GM18867 (cell line): ENCODE results near the gene LARP1B.
"Not testable (repeated sequence)": the region's sequence is repeated elsewhere in the genome, so short reads cannot be mapped to it uniquely, and the experiment has no call there.

Source experiments
- ATAC-seq: cut with Tn5 transposase; IDR thresholded peaks from one replicate; pipeline ENCODE4 v1.9.1; 2021; ENCODE audit warnings: mild to moderate bottlenecking, moderate library complexity; ENCODE audit not compliant: unreplicated experiment

The LARP1B gene

DNA sequence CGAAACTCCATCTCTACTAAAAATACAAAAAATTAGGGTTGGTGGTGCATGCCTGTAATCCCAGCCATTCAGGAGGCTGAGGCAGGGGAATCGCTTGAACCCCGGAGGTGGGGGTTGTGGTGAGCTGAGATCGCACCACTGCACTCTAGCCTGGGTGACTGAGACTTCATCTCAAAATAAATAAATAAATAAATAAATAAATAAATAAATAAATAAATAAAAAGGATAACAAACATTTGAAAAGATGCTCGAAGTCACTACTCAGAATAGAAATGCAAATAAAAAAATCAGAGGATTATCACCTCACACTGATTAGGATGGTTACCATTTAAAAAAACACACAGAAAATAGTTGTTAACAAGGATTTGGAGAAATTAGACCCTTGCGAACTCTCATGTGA lies 73.8 kb downstream of the LARP1B start:
- no peak for ATAC-seq

DNA sequence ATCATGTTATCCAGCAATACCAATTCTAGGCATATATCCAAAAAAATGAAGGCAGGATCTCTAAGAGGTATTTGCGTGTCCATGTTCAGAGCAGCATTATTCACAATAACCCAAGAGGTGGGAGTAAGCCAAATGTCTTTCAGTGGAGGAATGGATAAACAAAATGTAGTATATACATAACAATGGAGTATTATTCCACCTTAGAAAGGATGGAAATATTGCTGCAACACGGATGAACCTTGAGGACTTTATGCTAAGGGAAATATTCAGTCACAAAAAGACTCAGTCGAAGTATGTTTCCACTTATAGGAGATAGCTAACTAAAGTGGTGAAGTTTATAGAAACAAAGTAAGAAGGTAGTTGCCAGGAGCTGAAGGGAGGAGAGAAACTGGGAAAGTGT lies 74.3 kb downstream of the LARP1B start:
- ATAC-seq = no peak

DNA sequence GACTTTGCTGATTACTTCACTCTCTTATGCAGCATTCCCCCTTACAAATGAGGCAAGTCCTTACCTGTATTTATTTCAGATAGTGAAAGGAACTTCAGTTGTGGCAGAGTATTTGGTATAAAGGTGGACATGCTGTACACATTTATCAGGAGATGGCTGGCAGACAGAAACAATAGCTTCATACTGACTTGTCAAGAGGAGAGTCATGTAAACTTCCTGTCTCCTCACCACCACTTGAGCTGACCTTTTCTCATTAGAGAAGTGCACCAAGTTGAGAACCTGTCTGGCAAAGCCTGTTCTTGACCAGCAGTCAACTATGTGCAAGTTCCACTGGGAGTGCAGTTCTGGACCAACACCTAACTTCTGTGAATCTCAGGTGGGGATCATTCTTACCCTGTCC lies 80.8 kb downstream of the LARP1B start:
- no peak for ATAC-seq

DNA sequence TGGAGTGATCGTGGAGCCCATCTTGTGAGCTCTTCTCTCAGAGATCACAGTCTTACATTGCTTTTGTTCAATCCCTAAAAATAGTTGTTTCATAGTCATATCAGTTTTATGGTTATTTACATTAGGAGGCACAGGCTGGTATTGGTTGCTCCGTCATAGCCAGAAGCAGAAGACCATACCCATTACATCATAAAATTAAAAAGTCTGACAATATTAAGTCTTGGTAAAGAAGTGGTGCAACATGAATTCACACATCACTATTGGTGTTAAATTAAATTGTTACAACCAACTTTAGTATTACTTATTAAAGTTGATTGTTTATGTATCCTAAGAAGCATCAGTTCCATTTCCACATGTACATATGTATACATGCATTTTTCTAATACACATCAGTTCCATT lies 84.6 kb downstream of the LARP1B start:
- ATAC-seq = no peak

DNA sequence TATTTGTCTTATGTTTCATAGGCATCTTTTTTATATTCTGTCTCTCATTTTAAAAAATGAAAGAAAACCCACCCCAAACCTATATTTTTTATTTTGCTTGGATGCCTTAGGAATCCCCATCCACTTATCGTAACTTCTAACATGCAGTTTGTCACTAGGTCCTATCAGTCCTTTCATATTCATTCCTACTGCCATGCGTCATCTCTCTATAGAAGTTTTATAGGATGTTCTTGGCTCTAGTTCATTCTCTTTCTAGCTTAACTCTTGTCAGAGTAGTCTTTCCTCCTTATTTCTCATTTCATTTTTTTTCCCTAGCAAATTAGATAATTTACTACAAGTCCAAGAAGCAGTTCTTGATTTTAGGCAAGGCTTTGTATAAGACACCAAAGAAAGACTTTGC lies 92.7 kb downstream of the LARP1B start:
- ATAC-seq = no peak

DNA sequence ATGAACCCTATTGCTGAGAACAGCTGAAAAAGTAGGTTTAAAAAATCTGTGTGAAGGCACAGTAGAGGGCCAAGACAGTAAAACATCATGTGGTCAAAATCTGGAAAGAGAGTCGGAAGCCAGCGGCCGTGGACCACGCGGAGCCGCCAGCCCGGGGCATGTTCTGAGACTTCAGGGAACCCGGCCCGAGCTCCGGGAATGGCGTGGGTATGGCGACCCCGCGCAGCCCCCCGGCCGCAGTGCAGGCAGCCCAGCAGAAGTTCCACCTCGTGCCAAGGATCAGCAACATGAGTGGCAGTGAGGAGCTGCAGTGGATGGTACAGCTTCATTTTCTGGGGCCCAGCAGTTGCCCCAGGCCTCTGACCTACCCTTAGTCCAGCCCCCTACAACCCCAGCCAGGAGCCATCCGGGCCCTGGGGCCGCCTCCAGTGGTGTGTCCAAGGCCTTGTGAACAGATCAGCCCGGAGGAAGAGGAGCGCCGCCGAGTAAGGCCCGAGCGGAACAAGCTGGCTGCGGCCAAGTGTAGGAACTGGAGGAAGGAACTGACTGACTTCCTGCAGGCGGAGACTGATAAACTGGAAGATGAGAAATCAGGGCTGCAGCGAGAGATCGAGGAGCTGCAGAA lies 94.2 kb downstream of the LARP1B start:
- no peak for ATAC-seq

DNA sequence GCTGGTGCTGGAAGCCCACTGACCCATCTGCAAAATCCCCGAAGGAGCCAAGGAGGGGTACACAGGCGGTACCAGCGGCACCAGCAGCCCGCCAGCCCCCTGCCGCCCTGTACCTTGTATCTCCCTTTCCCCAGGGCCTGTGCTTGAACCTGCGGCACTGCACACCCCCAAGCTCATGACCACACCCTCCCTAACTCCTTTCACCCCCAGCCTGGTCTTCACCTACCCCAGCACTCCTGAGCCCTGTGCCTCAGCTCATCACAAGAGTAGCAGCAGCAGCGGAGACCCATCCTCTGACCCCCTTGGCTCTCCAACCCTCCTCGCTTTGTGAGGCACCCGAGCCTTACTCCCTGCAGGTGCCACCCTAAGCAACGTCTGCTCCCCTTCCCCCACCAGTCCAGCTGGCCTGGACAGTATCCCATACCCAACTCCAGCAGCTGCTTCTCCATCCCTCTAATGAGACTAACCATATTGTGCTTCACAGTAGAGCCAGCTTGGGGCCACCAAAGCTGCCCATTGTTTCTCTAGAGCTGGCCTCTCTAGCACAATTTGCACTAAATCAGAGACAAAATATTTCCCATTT lies 94.9 kb downstream of the LARP1B start:
- ATAC-seq = no peak

DNA sequence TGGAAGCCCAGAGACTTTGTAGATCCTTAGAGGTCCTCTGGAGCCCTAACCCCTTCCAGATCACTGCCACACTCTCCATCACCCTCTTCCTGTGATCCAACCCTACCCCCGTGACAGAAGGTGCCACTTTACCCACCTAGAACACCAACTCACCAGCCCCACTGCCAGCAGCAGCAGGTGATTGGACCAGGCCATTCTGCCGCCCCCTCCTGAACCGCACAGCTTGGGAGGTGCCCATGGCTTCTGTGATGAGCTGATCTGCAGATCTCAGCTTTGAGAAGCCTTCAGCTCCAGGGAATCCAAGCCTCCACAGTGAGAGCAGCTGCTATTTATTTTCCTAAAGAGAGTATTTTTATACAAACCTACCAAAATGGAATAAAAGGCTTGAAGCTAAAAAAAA lies 95.4 kb downstream of the LARP1B start:
- not testable (repeated sequence) for ATAC-seq

DNA sequence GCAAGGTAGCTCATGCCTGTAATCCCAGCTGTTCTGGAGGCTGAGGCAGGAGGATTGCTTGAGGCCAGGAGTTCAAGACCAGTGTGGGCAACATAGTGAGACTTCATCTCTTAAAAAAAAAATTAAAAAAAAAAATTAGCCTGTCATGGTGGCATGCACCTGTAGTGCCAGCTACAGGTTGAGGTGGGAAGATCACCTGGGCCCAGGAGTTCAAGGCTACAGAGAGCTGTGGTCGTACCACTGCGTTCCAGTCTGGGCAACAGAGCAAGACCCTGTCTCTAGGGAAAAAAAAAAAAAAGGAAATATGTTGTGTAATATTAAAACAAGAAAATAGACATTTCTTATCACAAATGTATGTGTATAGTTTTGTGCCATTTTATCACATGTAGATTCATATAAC lies 97.8 kb downstream of the LARP1B start:
- ATAC-seq = no peak

DNA sequence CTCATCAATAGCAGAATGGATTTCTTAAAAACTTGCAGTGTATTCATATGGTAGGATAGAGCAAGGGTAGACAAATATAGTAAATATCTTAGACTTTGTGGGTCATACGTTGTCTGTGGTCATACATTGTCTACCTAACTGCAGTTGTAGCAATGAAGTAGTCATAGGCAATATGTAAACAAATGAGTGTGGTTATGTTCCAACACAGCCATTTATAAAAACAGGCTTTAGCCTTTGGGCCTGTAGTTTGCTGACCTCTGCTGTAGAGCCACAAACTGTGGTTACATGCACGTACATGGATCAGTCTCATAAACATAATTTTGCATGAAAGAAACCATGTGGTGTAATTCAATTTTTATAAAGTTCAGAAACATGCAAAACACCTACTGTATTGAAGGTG lies 98.9 kb downstream of the LARP1B start:
- ATAC-seq = no peak

DNA sequence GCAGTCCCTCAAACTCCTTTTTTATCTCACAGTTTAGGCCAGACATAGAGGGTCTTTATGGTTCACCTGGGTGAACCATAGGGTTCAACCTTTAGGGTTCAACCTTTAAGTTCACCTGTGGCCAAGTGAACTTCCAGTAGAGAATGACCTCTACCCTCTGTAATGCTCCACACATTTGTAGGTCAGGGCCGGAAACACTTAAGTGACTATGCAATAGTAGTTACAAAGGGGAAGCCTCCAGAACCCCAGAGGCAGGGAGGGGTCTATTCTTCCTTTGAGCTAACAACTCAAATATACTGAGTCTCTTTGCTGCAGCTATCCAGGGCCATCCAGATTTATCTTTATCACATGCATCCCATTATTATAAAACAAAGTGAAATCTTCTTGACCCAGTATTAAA lies 100.0 kb downstream of the LARP1B start:
- no peak for ATAC-seq

DNA sequence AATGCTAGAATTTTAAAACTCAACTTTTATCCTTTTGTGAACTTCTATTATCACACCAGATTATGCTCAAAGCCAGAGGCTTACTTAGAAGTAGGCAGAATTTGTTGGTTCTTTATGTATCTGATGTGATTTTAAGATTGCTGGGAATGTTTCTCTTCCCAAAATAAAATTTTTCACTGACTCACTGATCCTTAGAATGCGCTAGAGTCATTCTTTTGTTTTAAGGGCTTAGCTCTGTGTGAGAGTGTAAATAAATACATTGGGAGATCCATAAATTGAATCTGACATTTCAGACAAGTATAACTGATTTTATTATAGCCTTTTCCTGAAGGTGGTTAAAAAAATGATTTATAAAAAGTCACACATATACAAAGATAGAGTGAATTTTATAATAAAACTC lies 101.3 kb downstream of the LARP1B start:
- ATAC-seq = no peak

DNA sequence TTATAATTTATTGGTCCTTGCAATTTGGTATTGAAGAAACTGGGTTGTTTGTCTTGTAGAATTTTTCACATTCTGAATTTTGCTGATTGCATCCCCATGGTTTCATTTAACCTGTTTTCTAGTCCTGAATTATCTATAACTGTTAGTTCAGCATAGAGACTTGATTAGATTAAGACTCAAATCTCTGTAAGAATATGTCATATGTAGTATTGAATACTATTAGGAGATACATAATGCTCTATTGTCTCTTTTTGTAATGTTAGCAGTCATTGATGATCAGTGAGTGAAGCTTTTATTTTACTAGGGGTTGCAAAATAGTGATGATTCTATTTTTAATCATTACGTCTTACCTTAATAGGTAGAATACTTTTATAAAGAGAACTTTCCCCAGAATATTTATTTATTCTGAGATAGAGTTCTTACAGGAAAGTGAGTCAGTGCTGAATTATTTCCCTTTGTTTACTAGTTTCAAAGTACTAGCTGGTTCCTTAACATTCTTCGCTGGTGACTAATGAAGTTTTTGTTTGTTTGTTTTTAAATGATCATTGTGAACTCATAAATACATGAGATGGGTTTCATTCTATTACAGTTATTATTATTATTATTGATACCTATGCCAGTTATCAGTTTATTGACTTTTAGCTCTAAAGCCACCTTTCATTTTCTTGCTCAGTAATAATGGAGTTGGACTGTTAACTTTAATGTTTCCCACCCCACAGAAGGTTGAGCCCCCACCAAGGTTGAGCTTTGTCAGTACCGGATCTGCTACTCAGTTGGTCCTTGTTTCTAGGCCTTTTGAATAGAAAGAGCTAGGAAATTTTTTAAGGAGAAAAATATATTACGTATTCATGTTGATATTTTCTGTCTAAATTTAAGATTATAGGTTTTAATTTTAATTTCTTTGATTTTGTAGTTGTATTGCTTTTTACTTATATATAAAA lies 102.3 kb downstream of the LARP1B start:
- no peak for ATAC-seq

DNA sequence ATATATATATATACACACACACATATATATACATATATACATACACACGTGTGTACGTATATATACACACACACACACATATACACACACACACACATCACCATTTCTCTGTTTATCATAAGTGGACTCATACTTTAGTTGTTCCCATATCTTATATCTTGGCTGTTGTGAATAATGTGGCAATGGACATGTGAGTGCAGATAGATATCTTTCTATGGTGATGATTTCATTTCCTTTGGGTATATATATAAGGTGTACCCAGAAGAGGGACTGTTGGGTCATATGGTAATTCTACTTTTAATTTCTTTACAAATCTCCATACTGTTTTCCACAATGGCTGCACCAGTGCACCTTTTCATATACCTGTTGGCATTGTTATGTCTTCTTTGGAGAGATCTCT lies 105.9 kb downstream of the LARP1B start:
- ATAC-seq = no peak

DNA sequence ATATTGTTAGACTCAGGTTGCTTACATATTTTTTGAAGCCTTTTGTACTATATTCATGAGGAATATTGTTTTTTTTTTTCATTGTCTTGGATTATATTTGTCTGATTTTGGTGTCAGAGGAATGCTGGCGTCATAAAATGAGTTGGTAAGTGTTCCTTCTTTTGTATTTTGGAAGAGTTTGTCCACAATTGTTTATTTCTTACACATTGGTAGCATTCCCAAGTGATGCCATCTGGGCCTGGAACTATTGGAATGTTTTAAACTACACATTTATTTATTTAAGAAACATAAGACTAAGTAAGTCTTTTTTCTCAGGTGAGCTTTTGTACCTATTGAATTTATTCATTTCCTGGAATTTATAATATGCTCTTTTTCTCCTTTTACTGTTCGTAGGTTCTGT lies 107.6 kb downstream of the LARP1B start:
- ATAC-seq = no peak

DNA sequence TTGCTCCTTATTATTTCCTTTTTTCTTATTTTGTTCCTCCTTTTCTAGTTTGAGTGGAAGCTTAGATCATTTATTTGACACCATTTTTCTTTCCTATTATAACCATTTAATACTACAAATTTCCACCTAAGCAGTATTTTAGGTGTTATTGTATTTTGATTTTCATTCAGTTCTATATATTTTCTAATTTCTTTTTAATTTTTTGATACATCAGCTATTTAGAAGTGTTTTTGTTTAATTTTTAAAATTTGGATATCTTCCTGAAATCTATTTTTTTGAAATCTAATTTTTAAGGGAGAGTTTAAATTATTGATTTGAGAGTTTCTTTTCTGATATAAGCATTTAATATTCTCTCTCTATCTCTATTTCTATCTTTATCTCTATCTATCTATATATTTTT lies 108.1 kb downstream of the LARP1B start:
- ATAC-seq = no peak

DNA sequence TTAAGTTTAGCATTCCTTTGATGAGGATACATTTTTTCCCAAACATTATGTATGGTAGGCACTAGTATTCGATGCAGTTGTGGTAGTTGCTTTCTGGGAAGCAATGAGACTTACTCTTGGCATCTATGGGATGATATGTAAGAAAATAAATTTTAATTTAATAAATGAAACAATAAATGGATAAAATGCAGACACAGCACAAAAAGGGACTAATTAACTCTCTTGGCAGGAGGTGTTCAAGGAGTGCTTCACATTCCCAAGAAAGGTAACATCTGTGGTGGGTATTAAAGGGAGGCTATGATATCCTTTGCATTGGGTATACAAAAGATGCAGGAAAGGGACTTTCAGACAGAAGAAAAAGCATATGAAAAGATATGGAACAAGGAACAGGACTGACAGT lies 115.5 kb downstream of the LARP1B start:
- no peak for ATAC-seq

DNA sequence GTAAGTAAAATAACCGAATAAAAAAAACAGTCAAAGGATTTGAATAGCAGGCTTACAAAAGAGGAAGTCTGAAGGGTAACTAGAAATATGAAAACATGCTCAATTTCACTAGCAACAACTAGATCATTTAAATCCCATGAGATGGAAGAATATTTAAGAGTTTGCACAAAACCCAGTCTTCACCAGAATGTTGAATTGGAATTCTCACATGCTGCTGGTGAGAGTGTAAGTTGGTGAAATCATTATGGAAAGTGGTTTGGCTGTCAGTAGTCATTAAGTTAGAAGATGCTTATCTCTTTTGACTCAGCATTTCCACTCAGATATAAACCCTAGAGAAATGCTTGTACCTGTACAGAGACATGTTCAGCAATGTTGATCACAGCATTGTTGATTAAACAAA lies 116.4 kb downstream of the LARP1B start:
- ATAC-seq = peak; percentile 55

DNA sequence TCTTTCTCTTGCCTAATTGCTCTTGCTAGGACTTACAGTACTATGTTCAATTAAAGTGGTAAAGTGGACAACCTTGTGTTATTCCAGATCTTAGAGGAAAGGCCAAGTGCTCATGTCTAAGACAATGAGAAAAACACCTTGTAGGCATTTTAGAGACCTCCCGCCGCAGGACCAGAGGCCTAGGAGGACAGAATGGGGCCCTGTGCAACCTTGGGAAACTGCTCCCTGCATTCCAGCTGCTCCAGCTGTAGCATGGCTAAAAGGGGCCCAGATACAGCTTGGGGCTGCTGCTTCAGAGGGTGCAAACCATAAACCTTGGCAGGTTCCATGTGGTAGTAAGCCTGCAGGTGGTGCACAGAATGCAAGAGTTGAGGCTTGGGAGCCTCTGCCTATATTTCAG lies 125.5 kb downstream of the LARP1B start:
- no peak for ATAC-seq

DNA sequence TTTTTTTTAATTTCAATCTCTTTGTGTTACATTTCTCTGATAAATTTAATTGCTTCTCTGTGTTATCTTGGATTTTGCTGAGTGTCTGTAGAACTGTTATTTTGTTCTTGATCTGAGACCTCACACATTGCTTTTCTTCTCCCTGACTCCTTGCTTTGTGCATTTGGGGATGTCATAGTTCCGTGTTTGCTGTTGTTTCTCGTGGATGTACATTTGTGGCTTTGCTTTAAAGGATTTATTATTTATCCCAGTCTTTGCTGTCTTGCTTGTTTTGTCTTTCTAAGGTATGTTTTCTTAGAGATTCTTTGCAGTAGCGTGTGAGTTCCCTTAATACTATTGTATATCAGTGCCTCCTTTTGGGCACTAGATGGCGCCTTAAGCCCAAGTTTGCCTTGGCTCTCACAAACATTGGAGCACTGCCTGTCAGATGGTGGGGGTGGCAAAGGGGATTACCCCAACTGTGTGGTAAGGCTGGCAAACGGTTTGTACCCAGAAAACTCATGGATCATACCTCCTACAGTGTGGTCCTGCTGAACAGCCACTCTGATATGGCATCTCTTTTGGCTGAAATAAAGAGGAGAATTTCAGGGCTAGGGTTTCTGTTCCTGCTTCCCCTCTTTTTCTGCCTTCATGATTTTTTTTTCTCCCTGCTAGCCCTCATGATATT lies 130.1 kb downstream of the LARP1B start:
- ATAC-seq = peak; percentile 99
